Transverse colon (tissue), 4 donors: Measurements from ENCODE around the gene PTPRG. TPM values are rescaled to one million over a fixed set of nuclear protein-coding genes. Genes with fewer than 3 reads are reported as not detected.

Experiments used
- DNase-seq: peaks from one replicate; pipeline ENCODE4 v3.0.0-alpha.2; 2019
- H3K27ac ChIP-seq, 4 donors: fragments of 200-600 bp; sonication (generic); 2 replicates each; pipeline ENCODE4 v1.5.1; 2016 to 2018; ENCODE audit warnings: inconsistent platforms in 4 of 4
- H3K27me3 ChIP-seq: fragments of 200-600 bp; sonication (generic); 2 replicates; pipeline ENCODE4 v1.5.1; 2017; ENCODE audit warnings: inconsistent platforms
- H3K36me3 ChIP-seq, 4 donors: fragments of 200-600 bp; sonication (generic); 2 replicates each; pipeline ENCODE4 v1.5.1; 2017 to 2019; ENCODE audit warnings: inconsistent platforms in 4 of 4
- H3K4me1 ChIP-seq, 4 donors: fragments of 200-600 bp; sonication (generic); 2 replicates each; pipeline ENCODE4 v1.5.1; 2017 to 2020; ENCODE audit warnings: inconsistent platforms in 4 of 4
- H3K4me3 ChIP-seq, 4 donors: fragments of 200-600 bp; sonication (generic); 1 replicate in 1 of 4; 2 replicates in 3 of 4; pipeline versions ENCODE4 v1.5.1 to v1.6.1; 2017 to 2019; ENCODE audit warnings: inconsistent platforms in 4 of 4
- H3K9me3 ChIP-seq, 2 donors: fragments of 200-600 bp; sonication (generic); 2 replicates each; pipeline ENCODE4 v1.5.1; 2017 to 2019; ENCODE audit warnings: inconsistent platforms in 2 of 2
- EP300 ChIP-seq: sonication (generic); formaldehyde crosslinking; IDR thresholded peaks from one replicate; pipeline ENCODE4 v1.6.1; 2017; ENCODE audit warnings: antibody characterized with exemption, low read depth
- POLR2A ChIP-seq: fragments of 450-650 bp; IDR thresholded peaks from one replicate; pipeline ENCODE4 v1.6.1; 2016; ENCODE audit warnings: antibody characterized with exemption, mild to moderate bottlenecking, moderate library complexity
- POLR2AphosphoS5 ChIP-seq, 3 donors: sonication (generic); formaldehyde crosslinking; IDR thresholded peaks; one replicate each; pipeline ENCODE4 v1.6.1; 2016; ENCODE audit warnings: antibody characterized with exemption in 3 of 3
- WGBS, 2 donors: methylation state at CpG; one replicate each; pipeline ENCODE4 v1.1.5; 2018; ENCODE audit warnings: low coverage in 1 of 2; 5-methylcytosine and 5-hydroxymethylcytosine counted together
- in situ Hi-C, 4 donors: fragments of 200-750 bp; cut with MboI; loops; one replicate each; pipeline versions ENCODE4 v1.15.0 to v1.15.1; 2017; ENCODE audit warnings: low sequenced_read_pairs in 3 of 4, low pct_ligation_motif_present in 1 of 4, low pct_unique_long_range_greater_than_20kb in 1 of 4
- intact Hi-C: fragments of 100-400 bp; cut with DNase I; formaldehyde crosslinking; loops from one replicate; pipeline ENCODE4 v1.15.1; 2023; ENCODE audit warnings: low total_unique reads
- total RNA-seq, 4 donors: library from RNA; depleted of rRNA; stranded (reverse); fragments of >200 nt; gene quantifications; one replicate each; pipeline ENCODE4 v1.1.0, GENCODE V29; 2016
- TF ChIP-seq, protein P1 (sequence below), 5 experiments: fragments of 200-600 bp in 3 of 5; fragments of 450-650 bp in 2 of 5; sonication (generic) in 3 of 5; IDR thresholded peaks; 1 replicate in 2 of 5; 2 replicates in 3 of 5; pipeline ENCODE4 v1.5.1; 2016 to 2017; ENCODE audit warnings: antibody characterized with exemption in 5 of 5, inconsistent platforms in 3 of 5, mild to moderate bottlenecking in 2 of 5, moderate library complexity in 1 of 5

Gene PTPRG
- total RNA-seq, 4 donors from 2014 or later: 29.2 to 83.4 (median 41.6) TPM

DNA sequence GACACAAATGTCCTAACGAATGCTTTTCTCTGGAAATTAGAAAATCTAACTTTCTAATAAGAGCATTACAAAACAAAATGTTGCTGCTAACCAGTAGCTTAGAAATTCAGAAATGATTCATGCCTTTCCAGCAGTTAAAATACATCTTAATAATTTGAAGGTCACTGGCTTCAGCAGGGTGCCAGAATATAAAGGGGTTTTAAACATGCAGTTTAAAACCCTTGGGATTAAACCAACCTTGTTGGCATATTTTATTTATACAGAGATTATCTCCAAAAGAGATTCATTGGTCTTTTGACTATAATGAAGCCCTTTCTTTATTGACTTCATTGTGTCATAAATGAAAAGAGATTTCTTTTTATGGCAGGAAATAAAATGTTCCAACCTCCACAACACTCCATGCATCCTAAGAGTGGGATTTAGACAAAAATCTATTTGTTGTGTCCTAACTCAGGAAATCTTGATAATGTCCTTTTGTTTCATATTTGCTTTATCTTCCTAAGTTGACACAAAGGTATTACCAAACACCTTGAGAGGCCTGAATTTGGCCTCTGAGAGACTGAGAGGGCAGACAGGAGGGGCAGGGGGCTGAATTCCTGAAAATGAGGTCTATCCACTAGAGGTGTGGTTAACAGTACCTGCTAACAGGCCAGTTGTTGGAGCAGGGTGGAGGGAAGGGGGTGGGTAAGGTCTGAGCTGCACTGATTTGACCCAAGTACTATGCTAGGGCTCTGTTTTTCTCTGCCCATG lies 687.5 kb downstream of the PTPRG start:
- DNase-seq: no peak
- Histone ChIP-seq H3K4me1 (no peaks in the 10 kb centered on the region), H3K27ac (no peak overlapping the region), H3K27me3 (no peaks in the 10 kb centered on the region), H3K4me3 (no peak overlapping the region), H3K9me3 (no peaks in the 10 kb centered on the region), H3K36me3 (no peaks in the 10 kb centered on the region)
- WGBS, 2 donors: 90 to 94% methylated on average over 1 of the region's 1 CpG
- in situ Hi-C loops (no loop called here), intact Hi-C loops (no loop called here)
- TF ChIP-seq, protein P1, sequence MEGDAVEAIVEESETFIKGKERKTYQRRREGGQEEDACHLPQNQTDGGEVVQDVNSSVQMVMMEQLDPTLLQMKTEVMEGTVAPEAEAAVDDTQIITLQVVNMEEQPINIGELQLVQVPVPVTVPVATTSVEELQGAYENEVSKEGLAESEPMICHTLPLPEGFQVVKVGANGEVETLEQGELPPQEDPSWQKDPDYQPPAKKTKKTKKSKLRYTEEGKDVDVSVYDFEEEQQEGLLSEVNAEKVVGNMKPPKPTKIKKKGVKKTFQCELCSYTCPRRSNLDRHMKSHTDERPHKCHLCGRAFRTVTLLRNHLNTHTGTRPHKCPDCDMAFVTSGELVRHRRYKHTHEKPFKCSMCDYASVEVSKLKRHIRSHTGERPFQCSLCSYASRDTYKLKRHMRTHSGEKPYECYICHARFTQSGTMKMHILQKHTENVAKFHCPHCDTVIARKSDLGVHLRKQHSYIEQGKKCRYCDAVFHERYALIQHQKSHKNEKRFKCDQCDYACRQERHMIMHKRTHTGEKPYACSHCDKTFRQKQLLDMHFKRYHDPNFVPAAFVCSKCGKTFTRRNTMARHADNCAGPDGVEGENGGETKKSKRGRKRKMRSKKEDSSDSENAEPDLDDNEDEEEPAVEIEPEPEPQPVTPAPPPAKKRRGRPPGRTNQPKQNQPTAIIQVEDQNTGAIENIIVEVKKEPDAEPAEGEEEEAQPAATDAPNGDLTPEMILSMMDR (IDR thresholded peaks at IDR 0.05): no peak
- TF ChIP-seq POLR2A (no peak), POLR2AphosphoS5 (IDR thresholded peaks at IDR 0.05) (no peak), EP300 (no peak)

DNA sequence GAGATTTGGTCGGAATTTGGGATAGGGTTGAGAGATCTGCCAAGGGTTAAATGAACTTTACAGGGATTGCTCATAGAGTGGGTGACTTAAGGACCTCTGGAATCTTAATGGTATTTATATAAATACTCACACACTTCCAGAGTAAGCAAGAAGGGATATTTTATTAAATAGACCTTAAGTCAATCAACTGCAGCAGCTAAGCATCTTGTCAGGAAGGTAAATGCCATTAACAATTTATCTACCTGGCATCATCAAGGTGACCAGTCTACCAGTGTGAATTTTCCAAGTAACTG lies 688.1 kb downstream of the PTPRG start:
- no peak for DNase-seq
- TF ChIP-seq EP300 (no peak), POLR2AphosphoS5 (IDR thresholded peaks at IDR 0.05) (no peak), POLR2A (no peak)
- TF ChIP-seq, protein P1 (IDR thresholded peaks at IDR 0.05): no peak
- H3K9me3 ChIP-seq: no peaks in the 10 kb centered on the region
- no peak overlapping the region for H3K4me3 ChIP-seq
- H3K27ac ChIP-seq: no peak overlapping the region
- H3K27me3 ChIP-seq: no peaks in the 10 kb centered on the region
- 67 to 68% methylated on average over 1 of the region's 1 CpG for WGBS, 2 donors
- in situ Hi-C loops: no loop called here
- H3K4me1 ChIP-seq: no peaks in the 10 kb centered on the region
- H3K36me3 ChIP-seq: no peaks in the 10 kb centered on the region
- intact Hi-C loops: no loop called here

DNA sequence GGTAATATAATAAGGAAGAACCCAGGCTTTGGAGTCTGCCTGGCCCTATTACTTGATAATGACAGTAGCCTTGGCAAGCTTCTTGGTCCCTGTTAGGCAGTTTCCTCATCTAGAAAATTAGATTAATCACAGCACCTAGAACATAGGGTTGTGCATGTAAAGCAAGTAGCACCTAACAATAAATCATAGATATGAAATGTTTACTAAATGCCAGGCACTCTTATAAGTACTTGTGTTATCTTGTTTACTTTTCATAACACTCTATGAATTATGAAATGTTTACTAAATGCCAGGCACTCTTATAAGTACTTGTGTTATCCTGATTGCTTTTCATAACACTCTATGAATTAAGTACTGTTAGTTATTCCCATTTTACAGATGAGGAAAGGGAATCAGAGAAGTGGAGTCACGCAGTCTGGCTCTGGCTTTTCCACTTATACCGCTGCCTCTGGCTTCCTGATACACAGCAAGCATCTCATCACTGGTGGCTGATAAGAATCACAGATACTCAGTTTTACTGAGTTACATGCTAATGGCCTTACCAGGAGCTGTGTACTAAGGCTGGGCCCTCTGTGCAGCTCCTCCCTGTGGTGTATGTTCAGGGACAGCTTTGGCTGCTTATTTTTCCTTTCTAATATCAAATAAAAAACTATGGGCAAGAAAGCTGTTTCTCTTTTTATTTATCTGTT lies 688.6 kb downstream of the PTPRG start:
- H3K4me1 ChIP-seq: no peaks in the 10 kb centered on the region
- intact Hi-C loops (no loop called here), in situ Hi-C loops (no loop called here)
- DNase-seq: no peak
- no peak overlapping the region for H3K27ac ChIP-seq
- no peak overlapping the region for H3K4me3 ChIP-seq
- 96 to 100% methylated on average over 2 of the region's 2 CpGs for WGBS, 2 donors
- H3K36me3 ChIP-seq: no peaks in the 10 kb centered on the region
- H3K9me3 ChIP-seq: no peaks in the 10 kb centered on the region
- TF ChIP-seq POLR2A (no peak), POLR2AphosphoS5 (IDR thresholded peaks at IDR 0.05) (no peak), EP300 (no peak)
- TF ChIP-seq, protein P1 (IDR thresholded peaks at IDR 0.05): no peak
- no peaks in the 10 kb centered on the region for H3K27me3 ChIP-seq

- H3K4me3 ChIP-seq: no peak overlapping the region
- H3K9me3 ChIP-seq: no peaks in the 10 kb centered on the region
- intact Hi-C loops: no loop called here
- no peak overlapping the region for H3K27ac ChIP-seq
- no peak for TF ChIP-seq EP300
- no peak for TF ChIP-seq POLR2AphosphoS5 (IDR thresholded peaks at IDR 0.05)
- TF ChIP-seq, protein P1 (IDR thresholded peaks at IDR 0.05): no peak
- no peak for TF ChIP-seq POLR2A
- no peaks in the 10 kb centered on the region for H3K4me1 ChIP-seq
- H3K36me3 ChIP-seq: no peaks in the 10 kb centered on the region
- H3K27me3 ChIP-seq: no peaks in the 10 kb centered on the region
- WGBS, 2 donors: 60 to 67% methylated on average over 1 to 2 of the region's 2 CpGs
- no peak for DNase-seq
- in situ Hi-C loops: no loop called here
These were observed 691.2 kb downstream of the PTPRG start for GRCh38 chr3:62252438-62253157.
